Astrocyte (in vitro differentiated cells and primary cell): ENCODE measurements around the gene TMCO1.

ENCODE experiments used
- EZH2 ChIP-seq: IDR thresholded peaks from 2 replicates; pipeline ENCODE4 v1.6.1; 2012; ENCODE audit warnings: mild to moderate bottlenecking, low read length, inconsistent platforms; ENCODE audit not compliant: insufficient read depth
- TF ChIP-seq, protein P1 (sequence below): IDR thresholded peaks from 2 replicates; pipeline ENCODE4 v1.5.1; 2011; ENCODE audit warnings: low read depth, mild to moderate bottlenecking, inconsistent platforms, low read length, moderate library complexity; ENCODE audit not compliant: insufficient read depth

DNA sequence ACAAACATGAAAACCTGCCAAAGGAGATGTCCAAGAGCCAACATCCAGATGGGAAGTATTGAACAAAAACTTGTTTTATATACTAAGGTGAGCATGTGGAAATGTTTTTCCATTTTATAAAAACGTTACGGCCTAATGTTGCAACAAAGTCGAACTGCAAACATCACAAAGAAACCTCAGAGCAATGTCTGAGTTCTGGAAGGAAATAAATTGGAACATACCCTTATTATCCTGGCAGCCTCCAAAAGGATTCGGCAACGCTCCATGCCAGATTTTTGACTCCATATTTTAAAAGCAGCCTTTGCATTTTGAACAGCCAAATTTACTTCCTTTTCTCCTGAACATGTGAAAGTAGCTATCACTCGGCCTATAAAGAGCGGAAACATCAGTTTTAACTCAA, 73.6 kb downstream of the TMCO1 start:
- TF ChIP-seq EZH2, result no peak
- TF ChIP-seq, protein P1, sequence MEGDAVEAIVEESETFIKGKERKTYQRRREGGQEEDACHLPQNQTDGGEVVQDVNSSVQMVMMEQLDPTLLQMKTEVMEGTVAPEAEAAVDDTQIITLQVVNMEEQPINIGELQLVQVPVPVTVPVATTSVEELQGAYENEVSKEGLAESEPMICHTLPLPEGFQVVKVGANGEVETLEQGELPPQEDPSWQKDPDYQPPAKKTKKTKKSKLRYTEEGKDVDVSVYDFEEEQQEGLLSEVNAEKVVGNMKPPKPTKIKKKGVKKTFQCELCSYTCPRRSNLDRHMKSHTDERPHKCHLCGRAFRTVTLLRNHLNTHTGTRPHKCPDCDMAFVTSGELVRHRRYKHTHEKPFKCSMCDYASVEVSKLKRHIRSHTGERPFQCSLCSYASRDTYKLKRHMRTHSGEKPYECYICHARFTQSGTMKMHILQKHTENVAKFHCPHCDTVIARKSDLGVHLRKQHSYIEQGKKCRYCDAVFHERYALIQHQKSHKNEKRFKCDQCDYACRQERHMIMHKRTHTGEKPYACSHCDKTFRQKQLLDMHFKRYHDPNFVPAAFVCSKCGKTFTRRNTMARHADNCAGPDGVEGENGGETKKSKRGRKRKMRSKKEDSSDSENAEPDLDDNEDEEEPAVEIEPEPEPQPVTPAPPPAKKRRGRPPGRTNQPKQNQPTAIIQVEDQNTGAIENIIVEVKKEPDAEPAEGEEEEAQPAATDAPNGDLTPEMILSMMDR, result no peak
